Astrocyte (in vitro differentiated cells and primary cell): Measurements from ENCODE around the gene LUC7L3.

Experiments used
- EZH2 ChIP-seq: IDR thresholded peaks from 2 replicates; pipeline ENCODE4 v1.6.1; 2012; ENCODE audit warnings: mild to moderate bottlenecking, low read length, inconsistent platforms; ENCODE audit not compliant: insufficient read depth
- TF ChIP-seq, protein P1 (sequence below): IDR thresholded peaks from 2 replicates; pipeline ENCODE4 v1.5.1; 2011; ENCODE audit warnings: low read depth, mild to moderate bottlenecking, inconsistent platforms, low read length, moderate library complexity; ENCODE audit not compliant: insufficient read depth

DNA sequence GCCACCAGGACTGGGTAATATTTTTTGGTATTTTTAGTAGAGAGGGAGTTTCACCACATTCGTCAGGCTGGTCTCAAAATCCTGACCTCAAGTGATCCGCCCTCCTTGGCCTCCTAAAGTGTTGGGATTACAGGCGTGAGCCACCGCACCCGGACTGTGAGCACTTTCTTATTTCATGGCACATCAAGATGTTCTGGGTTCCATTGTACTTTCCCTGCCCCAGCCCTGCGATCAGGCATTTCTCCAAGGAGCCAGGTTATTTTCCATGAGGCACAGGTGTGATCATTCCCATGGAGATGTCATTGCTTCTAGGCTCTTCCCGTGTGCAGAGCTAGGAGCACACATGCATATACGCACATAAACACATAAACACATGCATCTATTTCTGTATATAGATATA is 50.5 kb downstream of the LUC7L3 start:
- TF ChIP-seq, protein P1, sequence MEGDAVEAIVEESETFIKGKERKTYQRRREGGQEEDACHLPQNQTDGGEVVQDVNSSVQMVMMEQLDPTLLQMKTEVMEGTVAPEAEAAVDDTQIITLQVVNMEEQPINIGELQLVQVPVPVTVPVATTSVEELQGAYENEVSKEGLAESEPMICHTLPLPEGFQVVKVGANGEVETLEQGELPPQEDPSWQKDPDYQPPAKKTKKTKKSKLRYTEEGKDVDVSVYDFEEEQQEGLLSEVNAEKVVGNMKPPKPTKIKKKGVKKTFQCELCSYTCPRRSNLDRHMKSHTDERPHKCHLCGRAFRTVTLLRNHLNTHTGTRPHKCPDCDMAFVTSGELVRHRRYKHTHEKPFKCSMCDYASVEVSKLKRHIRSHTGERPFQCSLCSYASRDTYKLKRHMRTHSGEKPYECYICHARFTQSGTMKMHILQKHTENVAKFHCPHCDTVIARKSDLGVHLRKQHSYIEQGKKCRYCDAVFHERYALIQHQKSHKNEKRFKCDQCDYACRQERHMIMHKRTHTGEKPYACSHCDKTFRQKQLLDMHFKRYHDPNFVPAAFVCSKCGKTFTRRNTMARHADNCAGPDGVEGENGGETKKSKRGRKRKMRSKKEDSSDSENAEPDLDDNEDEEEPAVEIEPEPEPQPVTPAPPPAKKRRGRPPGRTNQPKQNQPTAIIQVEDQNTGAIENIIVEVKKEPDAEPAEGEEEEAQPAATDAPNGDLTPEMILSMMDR: no peak
- no peak for TF ChIP-seq EZH2
